Kidney (tissue), 14 donors: ENCODE data around the gene NDUFA11. TPM values are rescaled to one million over a fixed set of nuclear protein-coding genes. Genes with fewer than 3 reads are reported as not detected.

ENCODE experiments used
- DNase-seq, 5 donors: peaks; one replicate each; pipeline ENCODE4 v3.0.0-alpha.2; 2013 to 2020
- FAIRE-seq: peaks from 2 replicates; lab custom pipeline; 2012; peaks lifted over from hg19 to GRCh38; lab: Jason Lieb, UNC
- H3K27ac ChIP-seq, 2 donors: one replicate each; pipeline ENCODE4 v1.7.0; 2013; ENCODE audit warnings: low read depth in 2 of 2, low read length in 2 of 2, inconsistent platforms in 1 of 2
- H3K27me3 ChIP-seq: one replicate; pipeline ENCODE4 v1.7.1; 2013; ENCODE audit warnings: low read length, inconsistent platforms; ENCODE audit not compliant: control insufficient read depth, insufficient read depth
- H3K36me3 ChIP-seq, 3 donors: one replicate each; pipeline versions ENCODE4 v1.7.0 to v1.7.1; 2013; ENCODE audit warnings: low read length in 3 of 3, control low read depth in 1 of 3, inconsistent platforms in 1 of 3; ENCODE audit not compliant: insufficient read depth in 3 of 3, control insufficient read depth in 2 of 3
- H3K4me1 ChIP-seq, 3 donors: one replicate each; pipeline versions ENCODE4 v1.7.0 to v1.7.1; 2013; ENCODE audit warnings: low read length in 3 of 3, inconsistent platforms in 1 of 3, low read depth in 1 of 3; ENCODE audit not compliant: control insufficient read depth in 2 of 3, insufficient read depth in 2 of 3
- H3K4me3 ChIP-seq, 3 donors: one replicate each; pipeline versions ENCODE4 v1.7.0 to v1.8.1; 2013; ENCODE audit warnings: low read length in 3 of 3, control low read depth in 1 of 3, inconsistent platforms in 1 of 3
- H3K9ac ChIP-seq, 3 donors: one replicate each; pipeline versions ENCODE4 v1.7.0 to v1.7.1; 2013; ENCODE audit warnings: low read length in 3 of 3, control low read depth in 1 of 3, inconsistent platforms in 1 of 3
- H3K9me3 ChIP-seq, 3 donors: one replicate each; pipeline versions ENCODE4 v1.7.0 to v1.7.1; 2013; ENCODE audit warnings: low read length in 3 of 3, control low read depth in 1 of 3, inconsistent platforms in 1 of 3; ENCODE audit not compliant: control insufficient read depth in 2 of 3, insufficient read depth in 1 of 3
- intact Hi-C: fragments of 100-400 bp; cut with DNase I; formaldehyde crosslinking; loops from one replicate; pipeline ENCODE4 v1.11.1; 2022
- polyA plus RNA-seq: library from polyadenylated mRNA; stranded (reverse); fragments of 350-450 nt; fragmentation: Illumina TruSeq; extraction: RNeasy Lipid Tissue Mini Kit (QIAGEN cat#74804); gene quantifications from one replicate; pipeline ENCODE4 v1.2.3, GENCODE V29; 2014; ENCODE audit warnings: low read depth, low replicate concordance; ENCODE audit not compliant: insufficient read depth
- total RNA-seq: library from RNA; stranded (reverse); fragmentation: NEBNext Ultra II Directional; extraction: Animal tissue kit (Norgen Biotek cat#: 25700); gene quantifications from one replicate; pipeline ENCODE4 v1.2.1, GENCODE V29; 2021
- TF ChIP-seq, protein P1 (sequence below): IDR thresholded peaks from 3 replicates; pipeline ENCODE4 v1.5.1; 2012; ENCODE audit warnings: mild to moderate bottlenecking, moderate library complexity, borderline replicate concordance; ENCODE audit not compliant: insufficient read depth; ENCODE audit errors: extremely low read depth
- donor health status: control.
- donor health status: control.
- donor health status: control.
- donor health status: control.
- donor health status: control.
- donor health status: DM: yes; HTN: yes; CAD: no.
- donor health status: Normal renal cell carcinoma (clear cell type).

Gene NDUFA11
- total and polyA plus RNA-seq, 2 donors from 2014 or later, result 200 to 763 TPM

- intact Hi-C loops, result no loop called here
- H3K9ac ChIP-seq, result no peak overlapping the region
- FAIRE-seq (no peak), DNase-seq (no peak)
- H3K27ac ChIP-seq, result no peak overlapping the region
- no peaks in the 10 kb centered on the region for H3K9me3 ChIP-seq
- H3K4me1 ChIP-seq, result peaks cover 0 to 11% (median 0%) of the 10 kb centered on the region in 3 donors
- H3K27me3 ChIP-seq, result no peaks in the 10 kb centered on the region
- no peak overlapping the region for H3K4me3 ChIP-seq
- TF ChIP-seq, protein P1, sequence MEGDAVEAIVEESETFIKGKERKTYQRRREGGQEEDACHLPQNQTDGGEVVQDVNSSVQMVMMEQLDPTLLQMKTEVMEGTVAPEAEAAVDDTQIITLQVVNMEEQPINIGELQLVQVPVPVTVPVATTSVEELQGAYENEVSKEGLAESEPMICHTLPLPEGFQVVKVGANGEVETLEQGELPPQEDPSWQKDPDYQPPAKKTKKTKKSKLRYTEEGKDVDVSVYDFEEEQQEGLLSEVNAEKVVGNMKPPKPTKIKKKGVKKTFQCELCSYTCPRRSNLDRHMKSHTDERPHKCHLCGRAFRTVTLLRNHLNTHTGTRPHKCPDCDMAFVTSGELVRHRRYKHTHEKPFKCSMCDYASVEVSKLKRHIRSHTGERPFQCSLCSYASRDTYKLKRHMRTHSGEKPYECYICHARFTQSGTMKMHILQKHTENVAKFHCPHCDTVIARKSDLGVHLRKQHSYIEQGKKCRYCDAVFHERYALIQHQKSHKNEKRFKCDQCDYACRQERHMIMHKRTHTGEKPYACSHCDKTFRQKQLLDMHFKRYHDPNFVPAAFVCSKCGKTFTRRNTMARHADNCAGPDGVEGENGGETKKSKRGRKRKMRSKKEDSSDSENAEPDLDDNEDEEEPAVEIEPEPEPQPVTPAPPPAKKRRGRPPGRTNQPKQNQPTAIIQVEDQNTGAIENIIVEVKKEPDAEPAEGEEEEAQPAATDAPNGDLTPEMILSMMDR, result no peak
- H3K36me3 ChIP-seq, result peaks cover 0 to 16% (median 10%) of the 10 kb centered on the region in 3 donors
These were observed 14.0 kb upstream of the NDUFA11 start for GRCh38 chr19:5917431-5918107.

GRCh38 chr19:5916181-5916708 is 12.7 kb upstream of the NDUFA11 start:
- Histone ChIP-seq H3K27me3 (no peaks in the 10 kb centered on the region), H3K9me3 (no peaks in the 10 kb centered on the region), H3K36me3 (peaks cover 0 to 12% (median 5%) of the 10 kb centered on the region in 3 donors), H3K27ac (no peak overlapping the region), H3K4me3 (no peak overlapping the region), H3K4me1 (peaks cover 0 to 11% (median 0%) of the 10 kb centered on the region in 3 donors), H3K9ac (no peak overlapping the region)
- FAIRE-seq (no peak), DNase-seq (no peak)
- TF ChIP-seq, protein P1, result no peak
- intact Hi-C loops, result no loop called here

- H3K9me3 ChIP-seq, result no peaks in the 10 kb centered on the region
- H3K4me1 ChIP-seq, result peaks cover 0 to 11% (median 0%) of the 10 kb centered on the region in 3 donors
- TF ChIP-seq, protein P1, result no peak
- FAIRE-seq, result no peak
- H3K9ac ChIP-seq, result no peak overlapping the region
- intact Hi-C loops, result no loop called here
- peaks cover 0 to 12% (median 5%) of the 10 kb centered on the region in 3 donors for H3K36me3 ChIP-seq
- H3K27ac ChIP-seq, result peak overlapping the region; percentile 59 to 63
- DNase-seq, result peak in 1 of 5 donors; percentile 57
- H3K27me3 ChIP-seq, result no peaks in the 10 kb centered on the region
- no peak overlapping the region for H3K4me3 ChIP-seq
These were observed 12.2 kb upstream of the NDUFA11 start for GRCh38 chr19:5915782-5916165.
